KMS-11 (cell line): ENCODE data around the gene MAP2K5.

Experiments
- H2AFZ ChIP-seq: fragments of 200-600 bp; sonication (generic); 2 replicates; pipeline ENCODE4 v1.6.1; 2016; ENCODE audit warnings: antibody characterized with exemption, mixed run types, low read depth
- H3K27ac ChIP-seq: fragments of 200-600 bp; sonication (generic); 2 replicates; pipeline ENCODE4 v1.6.1; 2016; ENCODE audit warnings: mild to moderate bottlenecking, mixed run types
- H3K27me3 ChIP-seq: fragments of 200-600 bp; sonication (generic); 2 replicates; pipeline ENCODE4 v1.6.1; 2017; ENCODE audit warnings: mild to moderate bottlenecking, low read depth, mixed run types, moderate library complexity; ENCODE audit not compliant: insufficient read depth
- H3K36me3 ChIP-seq: fragments of 200-600 bp; sonication (generic); 2 replicates; pipeline ENCODE4 v1.6.1; 2017; ENCODE audit warnings: mild to moderate bottlenecking, mixed run types; ENCODE audit not compliant: insufficient read depth
- H3K4me1 ChIP-seq: fragments of 200-600 bp; sonication (generic); 2 replicates; pipeline ENCODE4 v1.6.1; 2016; ENCODE audit warnings: mild to moderate bottlenecking, low read depth, mixed run types; ENCODE audit not compliant: poor library complexity, severe bottlenecking
- H3K4me2 ChIP-seq: fragments of 200-600 bp; sonication (generic); 2 replicates; pipeline ENCODE4 v1.7.0; 2016; ENCODE audit warnings: mild to moderate bottlenecking, mixed run types
- H3K4me3 ChIP-seq: fragments of 200-600 bp; sonication (generic); IDR thresholded peaks from 2 replicates; pipeline ENCODE4 v1.6.1; 2017; ENCODE audit warnings: low read depth, low read length, mixed read lengths; ENCODE audit not compliant: insufficient read depth
- H3K79me2 ChIP-seq: fragments of 200-600 bp; sonication (generic); 2 replicates; pipeline ENCODE4 v1.6.1; 2016; ENCODE audit warnings: low read depth, mixed run types; ENCODE audit not compliant: insufficient read depth
- H3K9ac ChIP-seq: fragments of 200-600 bp; sonication (generic); 2 replicates; pipeline ENCODE4 v1.6.1; 2016; ENCODE audit warnings: mild to moderate bottlenecking, mixed run types
- H4K20me1 ChIP-seq: fragments of 200-600 bp; sonication (generic); 2 replicates; pipeline ENCODE4 v1.6.1; 2016; ENCODE audit warnings: mild to moderate bottlenecking, mixed run types; ENCODE audit not compliant: insufficient read depth
- CTCF ChIP-seq: fragments of 200-600 bp; sonication (generic); conservative IDR thresholded peaks from 2 replicates; pipeline ENCODE4 v1.6.1; 2017; ENCODE audit warnings: low read depth, mild to moderate bottlenecking, antibody characterized with exemption, low read length, moderate library complexity, mixed read lengths

Gene MAP2K5

GRCh38 chr15:67839929-67840748, 297.6 kb downstream of the MAP2K5 start, which contains the start of gene RNU6-1:
Gene RNU6-1 (minus strand): TSS chr15:67840045.
- peak within 1 kb of the TSS; percentile 77 for H3K4me2 ChIP-seq
- H3K79me2 ChIP-seq = no peaks in the 10 kb centered on the region
- H4K20me1 ChIP-seq = no peaks in the 10 kb centered on the region
- H3K4me1 ChIP-seq = peaks cover 28% of the 10 kb centered on the region
- H3K4me3 ChIP-seq = peak within 1 kb of the TSS; percentile 34
- no peak for TF ChIP-seq CTCF
- H3K9ac ChIP-seq = peak within 1 kb of the TSS; percentile 84
- H3K27ac ChIP-seq = peak within 1 kb of the TSS; percentile 80
- peak within 1 kb of the TSS; percentile 92 for H2AFZ ChIP-seq
- no peaks in the 10 kb centered on the region for H3K36me3 ChIP-seq
- no peaks in the 10 kb centered on the region; the same call in 1 of the 2 replicates for H3K27me3 ChIP-seq

- H3K27ac ChIP-seq = peak overlapping the region; percentile 80
- peak overlapping the region; percentile 84 for H3K9ac ChIP-seq
- H3K4me3 ChIP-seq = peak overlapping the region; percentile 34
- H3K79me2 ChIP-seq = no peaks in the 10 kb centered on the region
- no peak for TF ChIP-seq CTCF
- H3K4me1 ChIP-seq = peaks cover 26% of the 10 kb centered on the region
- peak overlapping the region; percentile 92 for H2AFZ ChIP-seq
- no peaks in the 10 kb centered on the region for H3K27me3 ChIP-seq
- H3K4me2 ChIP-seq = peak overlapping the region; percentile 77
- no peaks in the 10 kb centered on the region for H3K36me3 ChIP-seq
- H4K20me1 ChIP-seq = no peaks in the 10 kb centered on the region
Observed at GRCh38 chr15:67840749-67841512, 298.4 kb downstream of the MAP2K5 start.

- H2AFZ ChIP-seq = peak overlapping the region; percentile 92
- H3K4me2 ChIP-seq = peak overlapping the region; percentile 77
- H3K27me3 ChIP-seq = no peaks in the 10 kb centered on the region
- peak overlapping the region; percentile 34 for H3K4me3 ChIP-seq
- no peaks in the 10 kb centered on the region for H3K36me3 ChIP-seq
- peaks cover 21% of the 10 kb centered on the region for H3K4me1 ChIP-seq
- TF ChIP-seq CTCF = no peak
- H3K79me2 ChIP-seq = no peaks in the 10 kb centered on the region
- H3K27ac ChIP-seq = no peak overlapping the region; the same call in 1 of the 2 replicates
- H4K20me1 ChIP-seq = no peaks in the 10 kb centered on the region
- H3K9ac ChIP-seq = peak overlapping the region; percentile 84; the same call in 1 of the 2 replicates
Observed at GRCh38 chr15:67841513-67841762, 298.9 kb downstream of the MAP2K5 start.

- H4K20me1 ChIP-seq = no peaks in the 10 kb centered on the region
- H3K9ac ChIP-seq = no peak overlapping the region
- H3K36me3 ChIP-seq = no peaks in the 10 kb centered on the region
- no peaks in the 10 kb centered on the region for H3K79me2 ChIP-seq
- H3K27me3 ChIP-seq = no peaks in the 10 kb centered on the region
- no peak overlapping the region for H3K4me2 ChIP-seq
- H2AFZ ChIP-seq = no peak overlapping the region
- no peak overlapping the region for H3K4me3 ChIP-seq
- H3K27ac ChIP-seq = no peak overlapping the region
- H3K4me1 ChIP-seq = peaks cover 14% of the 10 kb centered on the region
- no peak for TF ChIP-seq CTCF
Observed at GRCh38 chr15:67843092-67843501, 300.6 kb downstream of the MAP2K5 start.
